D341Med (cell line): Measurements from ENCODE around the gene ATP1B1.
"Not testable (repeated sequence)": the region's sequence is repeated elsewhere in the genome, so short reads cannot be mapped to it uniquely, and the experiment has no call there.

Experiments used
- DNase-seq: peaks from one replicate; pipeline ENCODE4 v3.0.0; 2012; ENCODE audit warnings: low spot score

The ATP1B1 gene

DNA sequence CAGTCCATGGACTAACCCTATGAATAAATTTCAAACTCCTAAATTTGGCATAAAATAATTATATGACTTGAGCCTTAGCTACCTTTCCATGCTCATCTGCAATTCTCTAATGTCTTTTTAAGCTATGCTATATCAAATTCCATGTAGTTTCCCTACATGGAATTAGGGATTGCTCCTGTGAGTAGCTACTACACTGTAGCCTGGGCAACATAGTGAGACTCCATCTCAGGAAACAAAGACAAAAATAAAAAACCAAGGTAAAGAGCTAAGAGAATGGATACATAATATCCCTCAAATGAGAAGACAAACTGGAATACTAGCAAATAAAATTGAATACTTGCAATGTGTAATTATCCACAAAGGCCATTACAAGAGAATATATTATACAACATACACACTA is 37.5 kb downstream of the ATP1B1 start:
- DNase-seq = no peak

DNA sequence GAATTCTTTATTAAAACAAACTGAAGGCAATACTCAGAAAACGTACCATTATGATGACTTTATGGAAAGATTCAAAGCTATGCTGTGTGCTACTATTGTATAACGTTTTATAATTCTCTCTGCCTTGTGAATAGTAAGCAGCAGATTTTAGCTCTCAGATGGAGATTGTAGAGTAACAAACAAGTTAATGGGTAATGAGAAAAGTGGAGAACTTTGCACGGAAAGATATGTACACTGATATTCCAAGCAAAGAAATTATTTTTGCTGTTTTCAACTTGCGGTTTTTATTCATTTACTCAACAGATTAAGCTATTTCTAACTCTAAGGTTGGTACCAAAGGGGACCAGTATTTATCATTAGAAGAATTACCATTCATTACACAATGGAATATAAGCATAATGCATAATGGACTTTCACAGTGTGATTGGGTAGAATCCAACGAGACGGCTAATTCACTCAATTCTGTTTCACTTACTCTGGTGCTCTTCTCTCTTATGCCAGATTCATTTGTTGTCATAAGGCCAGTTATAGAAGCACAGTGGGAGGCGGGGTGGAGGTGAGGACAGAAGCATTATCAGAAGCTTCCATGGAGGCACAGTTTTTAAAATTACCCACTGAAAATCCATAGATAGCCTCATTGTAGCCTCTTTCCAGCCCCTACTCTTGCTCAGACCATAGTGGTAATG is 38.6 kb downstream of the ATP1B1 start:
- no peak for DNase-seq

DNA sequence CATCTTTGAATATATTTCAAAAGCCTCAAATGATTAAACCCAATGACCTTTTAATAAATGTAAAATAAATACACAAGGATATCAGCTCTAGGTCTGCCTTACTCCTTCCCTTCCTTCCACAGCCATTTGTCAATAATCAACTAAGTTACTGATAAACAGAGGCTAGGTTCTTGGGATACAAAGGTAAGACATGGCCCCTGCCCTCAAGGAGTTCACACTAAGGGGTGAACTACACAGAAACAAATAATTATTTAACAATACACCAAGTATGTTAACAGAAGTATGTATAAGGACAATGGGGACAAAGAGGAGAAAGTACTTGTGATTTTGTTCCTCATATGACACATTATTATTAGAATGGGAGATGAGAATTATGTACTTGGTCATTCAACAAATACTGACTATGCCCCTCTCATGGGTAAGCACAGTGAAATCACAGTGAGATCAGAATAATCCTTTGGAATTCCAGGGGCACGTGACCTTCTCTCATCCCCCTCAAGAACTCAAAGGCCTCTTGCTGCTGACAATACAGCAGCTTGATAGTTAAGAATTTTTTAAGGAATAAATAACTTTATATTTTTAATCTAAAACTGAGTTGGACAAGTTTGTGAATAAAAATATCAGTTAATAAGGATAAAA is 40.2 kb downstream of the ATP1B1 start:
- no peak for DNase-seq

GRCh38 chr1:169148472-169149252 is 42.2 kb downstream of the ATP1B1 start:
- DNase-seq = no peak

DNA sequence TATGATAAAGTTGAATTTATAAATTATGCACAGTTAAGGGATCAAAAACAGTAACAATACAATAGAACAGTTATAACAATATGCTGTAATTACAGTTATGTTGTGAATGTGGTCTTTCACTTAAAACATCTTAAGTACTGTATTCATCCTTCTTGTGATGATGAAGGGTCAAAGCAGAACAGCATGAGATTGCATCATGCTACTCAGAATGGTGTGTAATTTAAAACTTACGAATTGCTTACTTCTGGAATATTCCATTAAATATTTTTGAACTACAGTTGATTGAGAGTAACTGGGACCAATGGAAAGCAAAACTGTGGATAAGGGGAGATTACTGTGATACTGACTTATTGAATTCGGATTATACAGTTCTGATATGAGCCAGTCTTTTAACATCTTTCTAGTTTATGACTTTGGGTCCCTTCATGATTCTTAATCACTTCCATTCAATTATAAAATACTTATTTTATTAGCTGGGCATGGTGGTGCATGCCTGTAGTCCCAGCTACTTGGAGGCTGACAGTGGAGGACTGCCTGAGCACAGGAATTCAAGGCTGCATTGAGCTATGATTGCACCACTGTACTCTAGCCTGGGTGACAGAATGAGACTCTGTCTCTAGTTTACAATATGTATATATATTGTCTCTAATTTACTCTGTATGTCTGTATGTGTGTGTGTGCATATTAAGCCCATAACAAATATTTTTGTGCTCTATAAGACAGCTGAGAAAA is 43.2 kb downstream of the ATP1B1 start:
- DNase-seq = no peak

- no peak for DNase-seq
Measured at GRCh38 chr1:169150641-169151337, 44.3 kb downstream of the ATP1B1 start.

GRCh38 chr1:169151338-169151837 is 44.9 kb downstream of the ATP1B1 start:
- DNase-seq = no peak

DNA sequence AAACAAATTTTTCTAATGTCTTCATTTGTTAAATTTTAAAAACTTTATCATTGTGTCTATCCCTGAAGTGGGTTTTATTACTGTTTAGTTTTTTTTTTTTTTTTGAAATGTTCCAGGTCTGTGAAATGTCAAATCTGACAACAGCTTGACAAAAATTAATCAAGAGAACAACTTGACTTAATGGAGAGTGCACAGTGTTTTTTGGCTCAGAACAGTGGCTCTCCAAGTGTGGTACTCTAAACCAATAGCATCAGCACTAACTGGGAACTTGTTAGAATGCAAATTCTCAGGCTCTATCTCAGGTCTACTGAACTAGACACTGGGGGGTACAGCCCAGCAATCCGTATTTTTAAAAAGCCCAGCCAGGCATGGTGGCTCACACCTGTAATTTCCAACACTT is 49.2 kb downstream of the ATP1B1 start:
- no peak for DNase-seq

GRCh38 chr1:169156580-169156979 is 50.1 kb downstream of the ATP1B1 start:
- DNase-seq = no peak

- no peak for DNase-seq
Measured at GRCh38 chr1:169160845-169161495, 54.5 kb downstream of the ATP1B1 start.

DNA sequence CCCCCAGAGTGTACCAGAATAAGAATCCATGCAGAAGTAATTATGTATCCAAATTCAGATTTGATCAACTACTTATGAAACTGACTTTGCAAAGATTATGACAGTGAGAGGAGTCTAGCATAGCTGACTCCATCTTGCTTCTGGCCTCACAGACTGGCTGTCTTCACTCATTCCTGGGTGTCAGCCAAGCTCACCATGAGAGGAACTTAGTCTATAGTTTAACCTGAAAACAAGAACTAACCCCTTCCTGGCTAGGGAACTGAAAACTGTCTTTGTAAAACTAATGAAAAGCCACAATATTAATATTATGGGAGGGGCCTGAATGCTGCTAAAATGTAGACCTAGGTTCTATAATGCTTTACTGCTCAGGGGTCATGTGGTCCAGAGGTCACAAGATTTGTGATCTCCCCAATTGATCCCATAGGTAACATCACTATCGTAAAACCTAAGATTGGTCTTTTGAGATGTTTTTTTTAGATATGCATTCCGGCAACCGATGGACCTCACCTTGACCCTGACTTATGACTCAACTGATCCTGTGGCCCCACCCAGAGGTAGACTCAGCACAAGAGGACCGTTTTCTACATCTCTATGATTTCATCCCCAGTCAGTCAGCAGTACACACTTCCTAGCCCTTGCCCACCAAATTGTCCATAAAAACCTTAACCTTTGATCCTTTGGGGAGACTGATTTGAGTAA is 55.2 kb downstream of the ATP1B1 start:
- DNase-seq = no peak

DNA sequence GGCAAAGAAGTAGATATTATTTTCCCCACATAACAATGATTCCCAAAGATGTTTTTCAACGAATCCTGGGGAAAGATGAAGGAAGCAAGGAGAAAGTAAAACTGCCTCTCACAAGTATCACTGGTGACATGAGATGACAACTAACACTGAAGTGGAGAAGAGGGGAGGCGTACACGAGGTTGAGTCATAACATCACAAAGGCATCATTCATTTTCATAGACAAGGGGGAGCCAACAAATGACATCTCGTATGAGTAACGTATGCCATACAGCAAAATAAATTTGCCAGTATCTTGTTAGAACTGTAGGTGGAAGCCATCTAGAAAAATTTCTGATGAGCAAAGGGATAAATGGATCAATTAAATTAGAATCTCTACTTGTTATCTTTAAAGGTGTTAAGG is 56.6 kb downstream of the ATP1B1 start:
- no peak for DNase-seq

- no peak for DNase-seq
Measured at GRCh38 chr1:169175461-169175860, 69.0 kb downstream of the ATP1B1 start.

GRCh38 chr1:169179431-169179830 is 72.9 kb downstream of the ATP1B1 start:
- not testable (repeated sequence) for DNase-seq

DNA sequence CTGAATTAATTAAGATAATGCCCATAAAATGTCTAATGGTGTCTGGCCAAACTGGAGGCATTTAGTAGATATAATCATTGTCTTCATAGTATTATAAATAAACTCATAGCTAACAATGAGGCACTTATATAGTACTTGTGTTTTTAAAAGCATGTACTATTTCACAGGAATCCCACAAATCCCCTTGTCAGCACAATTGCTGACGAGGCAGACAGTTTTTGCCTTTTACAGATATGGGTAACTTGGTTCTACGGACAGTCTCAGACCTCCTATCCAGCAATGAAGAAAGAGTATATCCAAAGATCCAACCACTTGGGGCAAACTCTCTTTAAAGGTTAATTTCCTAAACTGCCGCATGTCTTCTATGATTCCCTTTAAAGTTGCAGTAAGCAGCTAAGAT is 73.7 kb downstream of the ATP1B1 start:
- no peak for DNase-seq
